Measurements from ENCODE around the gene ACSL5.

ACSL5 gene

GRCh38 chr10:112471878-112472487, 98.1 kb downstream of the ACSL5 start:
- no peak for DNase-seq

GRCh38 chr10:112475575-112476218, 101.8 kb downstream of the ACSL5 start:
- DNase-seq, result no peak

Measured in NCI-H1436 treated with DMSO at 0.1 percent for 48 hours (cell line).